Hematopoietic multipotent progenitor cell (in vitro differentiated cells): Measurements from ENCODE around the gene ATRAID. TPM values are rescaled to one million over a fixed set of nuclear protein-coding genes. Genes with fewer than 3 reads are reported as not detected.

Experiments used
- DNase-seq, 3 donors: peaks; one replicate each; pipeline ENCODE4 v3.0.0-alpha.2; 2011 to 2015; ENCODE audit warnings: low read depth in 2 of 3, low spot score in 2 of 3
- total RNA-seq: library from RNA; depleted of rRNA; stranded (reverse); fragments of >200 nt; gene quantifications from one replicate; pipeline ENCODE4 v1.2.3, GENCODE V29; 2012

ATRAID gene
- total RNA-seq, 1 donor, result 131 TPM

DNA sequence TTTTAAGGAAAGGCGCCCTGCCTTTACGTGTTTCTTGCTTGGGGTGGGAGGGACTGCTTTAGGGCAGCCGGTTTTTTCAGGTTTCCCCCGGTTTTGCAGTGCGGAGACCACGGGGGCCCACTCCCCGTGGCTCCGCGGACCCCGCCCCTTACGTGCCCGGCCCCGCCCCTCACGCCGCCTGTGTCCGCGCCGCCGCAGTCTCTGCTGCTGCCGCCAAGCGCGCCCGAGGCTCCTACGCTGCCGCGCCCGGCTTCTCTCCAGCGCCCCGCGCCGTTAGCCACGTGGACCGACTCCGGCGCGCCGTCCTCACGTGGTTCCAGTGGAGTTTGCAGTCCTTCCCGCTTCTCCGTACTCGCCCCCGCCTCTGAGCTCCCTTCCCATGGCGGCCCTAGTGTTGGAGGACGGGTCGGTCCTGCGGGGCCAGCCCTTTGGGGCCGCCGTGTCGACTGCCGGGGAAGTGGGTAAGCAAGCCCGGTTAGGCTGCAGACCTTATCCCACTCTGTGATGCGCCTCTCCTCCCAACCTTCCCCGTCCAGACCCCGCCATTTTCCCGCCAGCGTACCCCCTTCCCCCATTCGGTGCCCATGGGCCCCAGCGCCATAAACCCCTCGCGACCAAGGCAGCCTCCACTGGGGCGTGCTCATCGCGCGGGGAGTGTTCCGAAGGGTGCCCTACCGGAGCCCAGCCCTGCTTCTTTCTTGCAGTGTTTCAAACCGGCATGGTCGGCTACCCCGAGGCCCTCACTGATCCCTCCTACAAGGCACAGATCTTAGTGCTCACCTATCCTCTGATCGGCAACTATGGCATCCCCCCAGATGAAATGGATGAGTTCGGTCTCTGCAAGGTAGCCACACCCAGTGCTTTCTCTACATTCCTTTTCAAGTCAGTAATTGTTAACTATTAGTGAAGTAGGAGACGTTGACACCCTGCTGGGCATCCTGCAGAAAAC, 5.6 kb downstream of the ATRAID start, which contains the start of gene CAD:
Gene CAD, plus strand, starts transcription at position 197 of the 949 bp plus-strand sequence. Its CDS starts 183 bp downstream, at position 380.
- peak; percentile 69 to 83 (median 79) for DNase-seq

DNA sequence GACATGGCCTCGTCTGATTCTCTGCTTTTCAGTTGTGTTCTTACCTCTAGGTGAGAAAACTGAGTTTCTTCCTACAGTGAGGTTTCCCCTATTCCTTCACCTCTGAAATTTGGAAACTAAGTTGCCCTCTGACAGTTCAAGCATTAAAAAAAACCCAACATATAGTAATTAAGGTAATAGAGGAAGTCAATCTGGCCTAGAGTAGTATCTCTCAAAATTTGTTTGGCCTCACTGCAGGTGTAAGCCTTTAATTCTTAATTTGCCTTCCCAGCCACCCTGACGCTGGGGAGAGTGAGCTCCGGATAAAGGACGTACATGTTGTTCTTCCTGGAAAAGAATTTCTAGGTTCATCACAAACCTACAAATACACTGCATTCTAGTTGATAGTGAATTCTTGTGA, 6.8 kb downstream of the ATRAID start:
- DNase-seq, result no peak

DNA sequence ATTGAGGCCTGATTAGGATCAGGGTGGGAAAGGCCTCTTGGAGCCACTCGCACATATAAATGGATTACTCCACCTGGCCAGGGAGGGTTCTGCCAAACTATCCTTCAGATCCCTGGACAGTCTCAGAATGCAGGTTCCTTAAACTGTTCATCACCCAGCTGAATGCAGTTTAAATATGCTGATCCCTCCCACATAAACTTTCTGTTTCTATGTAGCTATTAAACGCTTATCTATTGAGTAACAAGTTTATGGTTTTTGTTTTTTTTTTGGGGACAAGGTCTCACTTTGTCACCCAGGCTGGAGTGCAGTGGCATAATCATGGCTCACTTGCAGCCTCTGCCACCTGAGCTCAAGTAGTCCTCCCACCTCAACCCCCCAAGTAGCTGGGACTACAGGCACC, 7.2 kb downstream of the ATRAID start:
- no peak for DNase-seq

DNA sequence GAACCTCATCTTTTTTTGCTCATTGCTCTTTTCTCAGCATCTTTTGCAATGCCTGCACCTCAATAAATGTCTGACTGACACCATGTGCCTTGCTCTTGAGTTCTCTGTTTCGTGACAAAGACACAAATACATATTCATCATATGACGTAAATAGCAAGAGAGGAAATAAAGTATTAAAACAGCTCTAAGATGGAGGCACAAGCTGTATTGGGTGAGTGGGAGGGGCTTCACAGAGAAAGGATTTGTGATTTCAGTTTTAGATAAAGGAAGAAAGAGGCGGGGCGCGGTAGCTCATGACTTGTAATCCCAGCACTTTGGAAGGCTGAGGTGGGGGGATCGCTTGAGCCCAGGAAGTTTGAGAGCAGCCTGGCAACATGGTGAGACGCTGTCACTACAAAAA, 8.2 kb downstream of the ATRAID start:
- DNase-seq, result no peak

DNA sequence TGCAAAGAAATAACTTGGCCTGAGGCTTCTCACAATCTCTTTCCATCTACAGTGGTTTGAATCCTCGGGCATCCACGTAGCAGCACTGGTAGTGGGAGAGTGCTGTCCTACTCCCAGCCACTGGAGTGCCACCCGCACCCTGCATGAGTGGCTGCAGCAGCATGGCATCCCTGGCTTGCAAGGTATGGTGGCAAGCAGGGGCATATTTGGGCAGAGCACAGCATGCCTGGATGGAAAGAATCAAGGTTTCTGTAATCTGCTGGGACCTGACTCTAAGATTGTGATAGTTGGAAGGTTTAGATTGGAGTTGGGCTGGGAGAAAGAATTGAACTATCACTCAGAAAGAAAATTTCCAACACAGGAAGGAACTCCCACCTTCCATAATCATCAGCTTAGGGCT, 9.3 kb downstream of the ATRAID start:
- no peak for DNase-seq

DNA sequence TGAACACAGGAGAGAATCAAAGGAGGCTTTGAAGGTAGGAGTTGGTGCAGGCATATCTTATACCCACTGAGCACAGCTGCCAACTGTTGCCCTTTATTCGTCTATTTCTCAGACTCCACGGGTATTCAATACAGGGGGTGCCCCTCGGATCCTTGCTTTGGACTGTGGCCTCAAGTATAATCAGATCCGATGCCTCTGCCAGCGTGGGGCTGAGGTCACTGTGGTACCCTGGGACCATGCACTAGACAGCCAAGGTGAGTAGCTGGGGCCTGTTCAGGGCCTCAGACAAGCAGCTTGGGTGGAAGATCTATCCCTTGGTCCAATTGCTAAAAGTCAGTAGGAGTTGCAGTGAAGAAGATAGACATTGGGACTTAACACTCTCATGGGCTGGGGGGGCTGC, 10.6 kb downstream of the ATRAID start:
- no peak for DNase-seq

DNA sequence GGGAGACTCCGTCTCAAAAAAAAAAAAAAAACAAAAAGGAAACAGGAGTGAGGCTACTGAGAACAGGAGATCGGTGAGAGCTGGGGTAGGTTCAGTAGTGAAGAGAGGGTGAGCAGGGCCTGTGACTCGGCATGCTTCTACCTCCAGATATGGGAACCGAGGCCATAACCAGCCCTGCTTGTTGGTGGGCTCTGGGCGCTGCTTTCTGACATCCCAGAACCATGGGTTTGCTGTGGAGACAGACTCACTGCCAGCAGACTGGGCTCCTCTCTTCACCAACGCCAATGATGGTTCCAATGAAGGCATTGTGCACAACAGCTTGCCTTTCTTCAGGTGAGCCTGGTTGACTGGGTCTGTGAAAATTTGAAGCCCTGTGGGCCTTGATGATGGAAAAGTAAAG, 11.6 kb downstream of the ATRAID start:
- DNase-seq, result no peak

DNA sequence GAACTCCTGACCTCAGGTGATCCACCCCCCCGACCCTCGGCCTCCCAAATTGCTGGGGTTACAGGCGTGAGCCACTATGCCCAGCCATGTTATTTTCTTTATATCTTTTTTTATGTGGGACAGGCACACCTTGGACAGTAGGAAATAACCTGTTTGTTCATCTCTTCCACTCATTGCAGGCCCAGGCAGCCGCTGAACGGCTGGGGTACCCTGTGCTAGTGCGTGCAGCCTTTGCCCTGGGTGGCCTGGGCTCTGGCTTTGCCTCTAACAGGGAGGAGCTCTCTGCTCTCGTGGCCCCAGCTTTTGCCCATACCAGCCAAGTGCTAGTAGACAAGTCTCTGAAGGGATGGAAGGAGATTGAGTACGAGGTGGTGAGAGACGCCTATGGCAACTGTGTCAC, 13.7 kb downstream of the ATRAID start:
- no peak for DNase-seq

DNA sequence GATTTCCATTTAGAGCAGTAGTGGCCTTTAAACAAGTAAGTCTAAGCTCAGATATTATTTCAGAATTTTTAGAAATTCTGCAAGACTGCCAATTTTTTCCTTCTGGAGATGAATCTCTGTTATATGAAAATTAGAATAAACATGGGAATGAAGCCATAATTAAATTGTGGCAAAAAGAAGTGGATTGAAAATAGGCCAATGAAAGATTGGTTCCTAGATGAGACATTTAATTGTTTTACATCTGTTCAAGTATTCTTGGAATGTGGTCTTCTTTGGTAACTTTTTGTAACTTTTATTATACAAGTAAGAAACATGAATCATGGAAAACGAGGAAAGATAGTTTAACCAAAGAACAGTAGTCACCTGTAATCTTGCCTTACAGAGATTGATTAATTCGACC, 15.7 kb downstream of the ATRAID start:
- no peak for DNase-seq

DNA sequence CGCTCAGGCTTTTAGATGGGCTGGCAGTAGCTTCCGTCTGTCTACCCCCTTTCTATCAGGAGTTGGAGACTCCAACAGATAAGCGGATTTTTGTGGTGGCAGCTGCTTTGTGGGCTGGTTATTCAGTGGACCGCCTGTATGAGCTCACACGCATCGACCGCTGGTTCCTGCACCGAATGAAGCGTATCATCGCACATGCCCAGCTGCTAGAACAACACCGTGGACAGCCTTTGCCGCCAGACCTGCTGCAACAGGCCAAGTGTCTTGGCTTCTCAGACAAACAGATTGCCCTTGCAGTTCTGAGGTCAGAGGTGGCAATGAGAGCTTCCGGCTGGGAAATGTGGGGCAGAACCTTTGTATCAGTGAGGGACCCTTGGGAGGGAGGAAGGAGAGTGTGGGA, 20.1 kb downstream of the ATRAID start:
- no peak for DNase-seq

DNA sequence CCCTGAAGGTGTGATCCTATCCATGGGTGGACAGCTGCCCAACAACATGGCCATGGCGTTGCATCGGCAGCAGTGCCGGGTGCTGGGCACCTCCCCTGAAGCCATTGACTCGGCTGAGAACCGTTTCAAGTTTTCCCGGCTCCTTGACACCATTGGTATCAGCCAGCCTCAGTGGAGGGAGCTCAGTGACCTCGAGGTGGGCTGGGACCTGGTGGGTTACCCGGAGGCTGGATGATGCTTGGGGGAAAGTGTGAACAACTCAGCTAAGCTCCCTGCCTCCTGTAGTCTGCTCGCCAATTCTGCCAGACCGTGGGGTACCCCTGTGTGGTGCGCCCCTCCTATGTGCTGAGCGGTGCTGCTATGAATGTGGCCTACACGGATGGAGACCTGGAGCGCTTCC, 21.5 kb downstream of the ATRAID start:
- DNase-seq, result no peak

DNA sequence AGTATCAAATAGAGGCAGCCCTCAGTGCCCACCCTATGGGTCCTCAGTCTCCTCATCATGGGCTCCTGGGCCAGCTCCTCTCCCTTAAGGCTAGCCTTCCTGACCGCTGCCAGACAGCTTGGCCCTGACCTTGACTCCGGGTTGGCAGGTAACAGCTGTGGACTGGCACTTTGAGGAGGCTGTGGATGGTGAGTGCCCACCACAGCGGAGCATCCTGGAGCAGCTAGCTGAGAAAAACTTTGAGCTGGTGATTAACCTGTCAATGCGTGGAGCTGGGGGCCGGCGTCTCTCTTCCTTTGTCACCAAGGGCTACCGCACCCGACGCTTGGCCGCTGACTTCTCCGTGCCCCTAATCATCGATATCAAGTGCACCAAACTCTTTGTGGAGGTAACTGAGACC, 24.3 kb downstream of the ATRAID start:
- no peak for DNase-seq

DNA sequence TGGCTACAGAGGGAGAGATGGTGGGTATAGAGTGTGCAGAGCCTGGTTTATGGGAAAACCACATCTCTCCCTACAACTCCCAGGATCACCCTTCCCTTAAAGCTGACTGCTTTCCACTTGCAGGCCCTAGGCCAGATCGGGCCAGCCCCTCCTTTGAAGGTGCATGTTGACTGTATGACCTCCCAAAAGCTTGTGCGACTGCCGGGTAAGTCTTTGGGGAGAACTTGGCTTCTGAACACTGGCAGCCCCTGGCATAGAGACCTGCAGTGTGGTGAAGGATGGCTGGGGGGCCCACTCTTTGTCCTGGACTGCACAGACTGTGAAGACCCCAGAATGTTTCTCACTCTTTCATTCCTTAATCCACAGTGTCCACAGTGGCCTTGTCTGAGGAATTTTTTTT, 24.8 kb downstream of the ATRAID start:
- DNase-seq, result no peak

DNA sequence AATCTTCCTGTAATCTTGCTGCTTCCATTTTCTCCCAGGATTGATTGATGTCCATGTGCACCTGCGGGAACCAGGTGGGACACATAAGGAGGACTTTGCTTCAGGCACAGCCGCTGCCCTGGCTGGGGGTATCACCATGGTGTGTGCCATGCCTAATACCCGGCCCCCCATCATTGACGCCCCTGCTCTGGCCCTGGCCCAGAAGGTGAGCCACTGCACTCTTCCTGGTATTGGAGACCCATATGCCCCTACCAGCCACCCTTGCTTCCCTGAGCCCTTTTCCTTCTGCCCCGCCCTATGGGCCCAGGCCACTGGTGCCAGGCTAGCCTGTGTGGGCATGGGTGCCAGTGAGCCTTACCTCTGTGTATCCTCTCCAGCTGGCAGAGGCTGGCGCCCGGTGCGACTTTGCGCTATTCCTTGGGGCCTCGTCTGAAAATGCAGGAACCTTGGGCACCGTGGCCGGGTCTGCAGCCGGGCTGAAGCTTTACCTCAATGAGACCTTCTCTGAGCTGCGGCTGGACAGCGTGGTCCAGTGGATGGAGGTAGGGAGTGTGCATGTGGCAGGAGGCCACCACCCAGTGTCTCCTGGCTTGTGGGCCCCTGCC, 25.6 kb downstream of the ATRAID start:
- no peak for DNase-seq

DNA sequence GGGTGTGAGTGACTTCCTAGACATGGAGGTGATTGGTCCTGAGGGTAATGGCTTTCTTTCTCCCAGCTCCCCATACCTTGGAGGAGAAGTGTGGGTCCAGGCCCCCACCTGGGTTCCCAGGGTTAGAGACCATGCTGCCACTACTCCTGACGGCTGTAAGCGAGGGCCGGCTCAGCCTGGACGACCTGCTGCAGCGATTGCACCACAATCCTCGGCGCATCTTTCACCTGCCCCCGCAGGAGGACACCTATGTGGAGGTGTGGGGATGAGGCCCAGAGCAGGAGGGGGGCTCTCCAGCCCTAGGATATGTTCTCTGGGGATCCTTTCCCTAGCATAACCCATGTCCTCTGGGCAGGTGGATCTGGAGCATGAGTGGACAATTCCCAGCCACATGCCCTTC, 27.1 kb downstream of the ATRAID start:
- DNase-seq, result no peak

DNA sequence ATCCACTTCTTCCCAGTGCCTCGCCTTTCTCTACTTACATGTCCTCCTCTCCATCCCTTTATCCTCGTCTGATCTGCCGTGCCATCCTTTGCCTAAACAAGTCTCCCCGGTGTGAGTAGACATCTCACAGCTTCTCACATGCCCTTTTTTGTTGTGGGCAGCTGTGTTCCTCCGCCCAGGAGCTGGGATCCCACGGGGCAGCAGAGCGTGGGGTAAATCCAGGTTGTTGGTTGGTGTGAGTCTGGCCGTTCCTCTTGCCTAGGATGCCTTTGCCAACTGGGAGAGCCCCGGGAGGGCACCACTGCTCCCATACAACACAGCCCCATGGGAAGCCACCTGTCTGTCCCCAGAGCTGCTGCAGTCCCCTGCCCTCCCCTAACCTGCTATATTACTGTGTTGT, 28.6 kb downstream of the ATRAID start:
- DNase-seq, result no peak

DNA sequence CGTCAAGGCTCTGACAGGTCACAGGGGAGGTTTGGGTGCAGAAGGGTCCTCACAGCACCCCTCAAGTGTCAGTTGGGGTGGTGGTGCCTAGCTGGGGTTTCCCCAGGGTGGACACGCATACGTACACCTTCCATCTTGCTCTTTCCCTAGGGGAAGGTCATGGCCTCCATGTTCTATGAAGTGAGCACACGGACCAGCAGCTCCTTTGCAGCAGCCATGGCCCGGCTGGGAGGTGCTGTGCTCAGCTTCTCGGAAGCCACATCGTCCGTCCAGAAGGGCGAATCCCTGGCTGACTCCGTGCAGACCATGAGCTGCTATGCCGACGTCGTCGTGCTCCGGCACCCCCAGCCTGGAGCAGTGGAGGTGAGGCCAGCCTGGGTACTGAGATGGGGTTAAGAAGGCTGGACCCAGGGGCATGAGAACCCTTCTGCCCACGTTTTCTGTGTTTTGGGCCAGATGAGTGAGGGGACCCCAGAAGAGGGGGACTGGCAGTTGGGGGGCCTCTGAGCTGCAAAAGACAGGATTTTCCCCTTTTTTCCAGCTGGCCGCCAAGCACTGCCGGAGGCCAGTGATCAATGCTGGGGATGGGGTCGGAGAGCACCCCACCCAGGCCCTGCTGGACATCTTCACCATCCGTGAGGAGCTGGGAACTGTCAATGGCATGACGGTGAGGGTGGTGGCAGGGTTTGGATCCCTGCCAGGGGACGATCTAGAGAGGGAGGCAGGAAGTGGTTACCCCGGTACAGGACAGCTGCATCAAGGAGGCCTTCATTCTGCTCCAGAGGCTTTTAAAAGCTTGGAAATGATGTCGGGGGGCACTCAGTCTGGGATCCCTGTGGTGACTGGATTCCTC, 30.1 kb downstream of the ATRAID start:
- DNase-seq, result no peak

DNA sequence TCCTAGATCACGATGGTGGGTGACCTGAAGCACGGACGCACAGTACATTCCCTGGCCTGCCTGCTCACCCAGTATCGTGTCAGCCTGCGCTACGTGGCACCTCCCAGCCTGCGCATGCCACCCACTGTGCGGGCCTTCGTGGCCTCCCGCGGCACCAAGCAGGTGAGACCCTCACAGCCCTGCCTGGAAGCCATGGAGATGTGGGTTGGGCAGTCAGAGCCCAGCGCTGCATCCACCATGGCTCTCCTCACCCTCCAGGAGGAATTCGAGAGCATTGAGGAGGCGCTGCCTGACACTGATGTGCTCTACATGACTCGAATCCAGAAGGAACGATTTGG, 30.7 kb downstream of the ATRAID start:
- no peak for DNase-seq

DNA sequence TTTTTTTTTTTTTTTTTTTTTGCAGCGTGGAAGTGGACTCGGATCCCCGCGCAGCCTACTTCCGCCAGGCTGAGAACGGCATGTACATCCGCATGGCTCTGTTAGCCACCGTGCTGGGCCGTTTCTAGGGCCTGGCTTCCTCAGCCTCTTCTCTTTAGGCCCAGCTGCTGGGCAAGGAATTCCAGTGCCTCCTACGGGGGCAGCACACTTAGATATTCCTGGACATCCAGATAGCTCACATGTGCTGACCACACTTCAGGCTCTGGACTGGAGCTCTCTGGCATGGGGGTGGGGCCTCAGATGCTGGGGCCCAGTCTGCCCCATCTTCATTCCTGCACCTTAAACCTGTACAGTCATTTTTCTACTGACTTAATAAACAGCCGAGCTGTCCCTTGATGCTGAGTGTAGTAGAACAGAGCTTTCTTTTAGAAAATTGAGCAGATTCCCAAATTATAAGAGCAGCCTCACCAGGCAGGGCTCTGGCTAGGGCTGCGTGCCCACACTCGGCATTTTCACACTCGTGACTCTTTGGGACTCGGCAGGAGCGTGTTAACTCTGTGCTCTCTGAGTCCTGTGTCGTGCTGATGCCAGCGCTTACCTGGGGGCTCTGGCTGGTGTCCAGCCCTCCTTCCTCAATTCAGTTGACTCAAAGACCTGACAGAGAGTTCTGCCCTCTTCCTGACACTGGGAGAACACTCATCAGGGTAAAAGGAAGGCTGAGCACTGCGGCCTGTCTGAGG, 31.7 kb downstream of the ATRAID start:
- DNase-seq, result no peak

DNA sequence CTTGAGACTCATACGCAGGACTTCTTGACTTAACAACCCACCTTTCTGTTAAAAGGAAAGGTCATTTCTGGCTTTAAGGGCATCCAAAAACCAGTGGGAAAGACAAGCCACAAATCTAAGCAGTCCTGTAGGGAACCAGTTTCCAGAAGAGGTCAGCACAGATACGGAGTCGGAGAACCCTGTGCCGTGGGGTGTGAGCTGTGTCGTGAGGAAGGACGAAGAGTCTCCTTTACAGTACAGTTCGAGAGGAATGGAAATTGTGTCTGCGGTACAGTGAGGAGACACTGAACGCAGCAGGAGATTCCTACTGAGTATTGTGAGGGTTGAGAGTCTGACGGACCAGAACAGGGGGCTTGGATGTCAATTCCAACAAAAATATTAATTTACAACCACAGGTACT, 33.3 kb downstream of the ATRAID start:
- no peak for DNase-seq

DNA sequence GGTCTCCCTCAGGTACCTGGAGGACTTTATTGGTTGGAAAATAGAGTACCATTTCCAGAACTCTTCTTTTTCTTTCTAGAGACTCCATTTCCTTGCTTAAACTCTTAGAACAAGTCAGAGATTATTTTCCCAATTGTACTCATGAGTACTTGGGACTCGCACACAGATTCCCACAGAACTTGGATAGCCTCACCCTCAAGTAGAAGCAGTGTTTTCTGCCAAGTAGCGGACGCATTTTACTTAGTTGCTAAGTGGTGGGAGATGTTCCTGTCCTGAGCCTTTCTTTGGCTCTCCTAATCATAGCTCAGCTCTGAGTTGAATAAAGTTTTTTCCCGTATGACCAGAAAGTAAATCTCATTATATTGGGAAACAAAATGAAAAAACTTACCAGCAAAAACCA, 33.8 kb downstream of the ATRAID start:
- DNase-seq, result no peak
